OCI-LY3 (cell line): ENCODE measurements around the gene PCP2.

Experiments used
- H2AFZ ChIP-seq: fragments of 200-600, 300-600 bp; shearing (Covaris generic); 2 replicates; pipeline ENCODE4 v1.6.0; 2014; ENCODE audit warnings: antibody characterized with exemption, low read depth, low read length
- H3K27ac ChIP-seq: fragments of 200-600, 300-600 bp; sonication (generic); 2 replicates; pipeline ENCODE4 v1.5.1; 2014; ENCODE audit warnings: mild to moderate bottlenecking, low read length, moderate library complexity, mixed read lengths
- H3K27me3 ChIP-seq: fragments of 200-600, 300-600 bp; sonication (generic); 2 replicates; pipeline ENCODE4 v1.6.1; 2014; ENCODE audit warnings: low read depth, low read length, mixed read lengths
- H3K36me3 ChIP-seq: fragments of 200-600, 300-600 bp; sonication (generic); replicated peaks from 2 replicates; pipeline ENCODE3; 2014; ENCODE audit warnings: low read depth, low read length, mixed read lengths
- H3K4me1 ChIP-seq: fragments of 300-600, 200-600 bp; sonication (generic); 2 replicates; pipeline ENCODE4 v1.6.1; 2014; ENCODE audit warnings: low read length, mixed read lengths
- H3K4me2 ChIP-seq: fragments of 200-600, 300-600 bp; sonication (generic); 2 replicates; pipeline ENCODE4 v1.6.1; 2014; ENCODE audit warnings: low read length, mixed read lengths
- H3K4me3 ChIP-seq: fragments of 300-600, 200-600 bp; sonication (generic); 2 replicates; pipeline ENCODE4 v1.5.1; 2014; ENCODE audit warnings: antibody characterized with exemption, mild to moderate bottlenecking, low read length, moderate library complexity
- H3K79me2 ChIP-seq: fragments of 300-600, 200-600 bp; shearing (Covaris generic); 2 replicates; pipeline ENCODE4 v1.6.1; 2014; ENCODE audit warnings: mild to moderate bottlenecking, low read length, mixed read lengths
- H3K9ac ChIP-seq: fragments of 300-600, 200-600 bp; shearing (Covaris generic); 2 replicates; pipeline ENCODE4 v1.6.0; 2014; ENCODE audit warnings: mild to moderate bottlenecking, low read length, moderate library complexity
- H3K9me3 ChIP-seq: fragments of 200-600, 300-600 bp; shearing (Covaris generic); 2 replicates; pipeline ENCODE4 v1.6.1; 2014; ENCODE audit warnings: low read length, mixed read lengths; ENCODE audit not compliant: insufficient read depth
- H4K20me1 ChIP-seq: fragments of 200-600, 300-600 bp; sonication (generic); 2 replicates; pipeline ENCODE4 v1.6.1; 2016; ENCODE audit warnings: low read length, mixed read lengths; ENCODE audit not compliant: insufficient read depth
- CTCF ChIP-seq: fragments of 200-600, 300-600 bp; sonication (generic); IDR thresholded peaks from 2 replicates; pipeline ENCODE4 v1.5.1; 2014; ENCODE audit warnings: antibody characterized with exemption, low read length, low read depth
- EZH2phosphoT487 ChIP-seq: fragments of 200-600 bp; shearing (Covaris generic); IDR thresholded peaks from 2 replicates; pipeline ENCODE4 v1.6.1; 2018; ENCODE audit warnings: antibody characterized with exemption, mixed run types, low read depth

The PCP2 gene

GRCh38 chr19:7618771-7619510 lies 14.6 kb downstream of the PCP2 start:
- no peak for TF ChIP-seq CTCF
- no peaks in the 10 kb centered on the region for H4K20me1 ChIP-seq
- H3K36me3 ChIP-seq: peaks cover 26% of the 10 kb centered on the region
- no peak overlapping the region for H2AFZ ChIP-seq
- no peaks in the 10 kb centered on the region for H3K79me2 ChIP-seq
- no peak overlapping the region for H3K27ac ChIP-seq
- H3K9ac ChIP-seq: no peak overlapping the region
- no peak overlapping the region for H3K4me3 ChIP-seq
- H3K4me2 ChIP-seq: no peak overlapping the region
- H3K27me3 ChIP-seq: no peaks in the 10 kb centered on the region
- H3K9me3 ChIP-seq: no peaks in the 10 kb centered on the region
- H3K4me1 ChIP-seq: no peaks in the 10 kb centered on the region

- Histone ChIP-seq H4K20me1 (no peaks in the 10 kb centered on the region), H3K36me3 (peaks cover 24% of the 10 kb centered on the region), H3K27ac (no peak overlapping the region), H2AFZ (no peak overlapping the region), H3K4me1 (no peaks in the 10 kb centered on the region), H3K27me3 (no peaks in the 10 kb centered on the region), H3K9ac (no peak overlapping the region), H3K4me3 (no peak overlapping the region), H3K9me3 (no peaks in the 10 kb centered on the region), H3K4me2 (no peak overlapping the region), H3K79me2 (no peaks in the 10 kb centered on the region)
- no peak for TF ChIP-seq CTCF
- TF ChIP-seq EZH2phosphoT487: no peak
These were observed 15.2 kb downstream of the PCP2 start for GRCh38 chr19:7618348-7618747.

GRCh38 chr19:7617735-7618134 lies 15.8 kb downstream of the PCP2 start:
- Histone ChIP-seq H3K27ac (no peak overlapping the region), H3K9ac (no peak overlapping the region), H3K4me2 (no peak overlapping the region), H3K27me3 (no peaks in the 10 kb centered on the region), H3K4me1 (no peaks in the 10 kb centered on the region), H3K4me3 (no peak overlapping the region), H4K20me1 (no peaks in the 10 kb centered on the region), H3K36me3 (peaks cover 20% of the 10 kb centered on the region), H3K9me3 (no peaks in the 10 kb centered on the region), H2AFZ (no peak overlapping the region), H3K79me2 (no peaks in the 10 kb centered on the region)
- no peak for TF ChIP-seq CTCF
- no peak for TF ChIP-seq EZH2phosphoT487

- peaks cover 16% of the 10 kb centered on the region for H3K36me3 ChIP-seq
- H4K20me1 ChIP-seq: no peaks in the 10 kb centered on the region
- H3K9me3 ChIP-seq: no peaks in the 10 kb centered on the region
- H3K4me2 ChIP-seq: no peak overlapping the region
- no peak overlapping the region for H2AFZ ChIP-seq
- TF ChIP-seq CTCF: no peak
- no peak for TF ChIP-seq EZH2phosphoT487
- no peak overlapping the region for H3K9ac ChIP-seq
- no peaks in the 10 kb centered on the region for H3K79me2 ChIP-seq
- no peak overlapping the region for H3K4me3 ChIP-seq
- no peaks in the 10 kb centered on the region for H3K27me3 ChIP-seq
- no peak overlapping the region for H3K27ac ChIP-seq
- no peaks in the 10 kb centered on the region for H3K4me1 ChIP-seq
These were observed 16.3 kb downstream of the PCP2 start for GRCh38 chr19:7617172-7617571.
